Loucy (cell line): ENCODE results near the gene GALNT9.

Source experiments
- H2AFZ ChIP-seq: fragments of 200-600 bp; sonication (generic); 2 replicates; pipeline ENCODE4 v1.6.0; 2016; ENCODE audit warnings: antibody characterized with exemption, mild to moderate bottlenecking, low read length, moderate library complexity
- H3F3A ChIP-seq: fragments of 200-600 bp; 2 replicates; pipeline ENCODE4 v1.6.0; 2016; ENCODE audit warnings: antibody characterized with exemption, low read depth, mild to moderate bottlenecking
- H3K27me3 ChIP-seq: fragments of 200-600 bp; sonication (generic); 2 replicates; pipeline ENCODE4 v1.6.1; 2014; ENCODE audit warnings: low read length, mild to moderate bottlenecking; ENCODE audit not compliant: insufficient read depth, poor library complexity, severe bottlenecking
- H3K36me3 ChIP-seq: fragments of 200-600 bp; sonication (generic); 2 replicates; pipeline ENCODE4 v1.6.1; 2016; ENCODE audit warnings: low read length; ENCODE audit not compliant: insufficient read depth
- H3K4me1 ChIP-seq: fragments of 200-600 bp; sonication (generic); 2 replicates; pipeline ENCODE4 v1.5.1; 2014; ENCODE audit warnings: low read length, mild to moderate bottlenecking; ENCODE audit not compliant: insufficient read depth, poor library complexity, severe bottlenecking
- H3K4me2 ChIP-seq: fragments of 200-600 bp; sonication (generic); 2 replicates; pipeline ENCODE4 v1.6.0; 2014; ENCODE audit warnings: antibody characterized with exemption, low read length, low read depth, mild to moderate bottlenecking; ENCODE audit not compliant: poor library complexity, severe bottlenecking
- H3K4me3 ChIP-seq: fragments of 200-600 bp; sonication (generic); 2 replicates; pipeline ENCODE4 v1.5.1; 2014; ENCODE audit warnings: low read length, mild to moderate bottlenecking, mixed read lengths; ENCODE audit not compliant: poor library complexity, severe bottlenecking
- H3K79me2 ChIP-seq: fragments of 200-600 bp; sonication (generic); 2 replicates; pipeline ENCODE4 v1.6.1; 2014; ENCODE audit warnings: low read length; ENCODE audit not compliant: insufficient read depth
- H3K9ac ChIP-seq: fragments of 200-600 bp; sonication (generic); 2 replicates; pipeline ENCODE4 v1.6.0; 2014; ENCODE audit warnings: mild to moderate bottlenecking, low read depth, low read length, moderate library complexity; ENCODE audit not compliant: poor library complexity, severe bottlenecking
- H3K9me2 ChIP-seq: fragments of 200-600 bp; sonication (generic); replicated peaks from 2 replicates; pipeline ENCODE4 v1.6.1; 2016; ENCODE audit warnings: low read depth, low read length, mixed read lengths
- H3K9me3 ChIP-seq: fragments of 200-600 bp; sonication (generic); 2 replicates; pipeline ENCODE4 v1.6.1; 2014; ENCODE audit warnings: mild to moderate bottlenecking, antibody characterized with exemption, low read length, low read depth; ENCODE audit not compliant: insufficient read depth
- H4K20me1 ChIP-seq: fragments of 200-600 bp; sonication (generic); 2 replicates; pipeline ENCODE4 v1.6.0; 2014; ENCODE audit warnings: antibody characterized with exemption, low read length, mild to moderate bottlenecking; ENCODE audit not compliant: insufficient read depth, poor library complexity, severe bottlenecking
- CTCF ChIP-seq: fragments of 200-600 bp; sonication (generic); conservative IDR thresholded peaks from 2 replicates; pipeline ENCODE4 v1.5.1; 2014; ENCODE audit warnings: mild to moderate bottlenecking, antibody characterized with exemption, low read length
- EZH2phosphoT487 ChIP-seq: fragments of 200-600 bp; IDR thresholded peaks from 2 replicates; pipeline ENCODE4 v1.6.1; 2018; ENCODE audit warnings: antibody characterized with exemption, mild to moderate bottlenecking, moderate library complexity, borderline replicate concordance

GALNT9 gene

GRCh38 chr12:132344181-132344580 is 14.8 kb upstream of the GALNT9 start:
- Histone ChIP-seq H3F3A (no peaks in the 10 kb centered on the region), H3K36me3 (no peaks in the 10 kb centered on the region), H3K4me2 (no peak overlapping the region), H3K4me3 (no peak overlapping the region), H3K9me2 (no peaks in the 10 kb centered on the region), H3K79me2 (no peaks in the 10 kb centered on the region), H3K4me1 (peaks cover 24% of the 10 kb centered on the region), H3K9me3 (no peaks in the 10 kb centered on the region), H2AFZ (no peak overlapping the region), H3K27me3 (no peaks in the 10 kb centered on the region), H4K20me1 (no peaks in the 10 kb centered on the region), H3K9ac (no peak overlapping the region)
- TF ChIP-seq CTCF (no peak), EZH2phosphoT487 (no peak)

GRCh38 chr12:132343294-132344004 is 14.1 kb upstream of the GALNT9 start:
- TF ChIP-seq CTCF = no peak
- TF ChIP-seq EZH2phosphoT487 = no peak
- Histone ChIP-seq H3K27me3 (no peaks in the 10 kb centered on the region), H3K36me3 (no peaks in the 10 kb centered on the region), H3K4me1 (peaks cover 24% of the 10 kb centered on the region), H2AFZ (no peak overlapping the region), H3K9me3 (no peaks in the 10 kb centered on the region), H3K9ac (no peak overlapping the region), H3K4me2 (peak overlapping the region; percentile 47), H3K79me2 (no peaks in the 10 kb centered on the region), H3K4me3 (no peak overlapping the region), H4K20me1 (no peaks in the 10 kb centered on the region), H3K9me2 (no peaks in the 10 kb centered on the region), H3F3A (no peaks in the 10 kb centered on the region)

GRCh38 chr12:132342251-132343227 is 13.2 kb upstream of the GALNT9 start:
- Histone ChIP-seq H3F3A (no peaks in the 10 kb centered on the region), H2AFZ (no peak overlapping the region), H3K9ac (peak overlapping the region; percentile 5), H3K4me1 (peaks cover 24% of the 10 kb centered on the region), H3K79me2 (no peaks in the 10 kb centered on the region), H3K9me2 (no peaks in the 10 kb centered on the region), H3K4me3 (peak overlapping the region; percentile 24), H4K20me1 (no peaks in the 10 kb centered on the region), H3K27me3 (no peaks in the 10 kb centered on the region), H3K4me2 (peak overlapping the region; percentile 47), H3K9me3 (no peaks in the 10 kb centered on the region), H3K36me3 (no peaks in the 10 kb centered on the region)
- TF ChIP-seq EZH2phosphoT487 (no peak), CTCF (peak; percentile 70)
